GM12875 (cell line): ENCODE measurements around the gene YTHDC2.

Experiments used
- H3K4me3 ChIP-seq: one replicate; pipeline ENCODE4 v1.5.1; 2011; ENCODE audit warnings: low read depth, low read length, control low read depth
- TF ChIP-seq, protein P1 (sequence below): IDR thresholded peaks from 2 replicates; pipeline ENCODE4 v1.5.1; 2011; ENCODE audit warnings: low read depth, mild to moderate bottlenecking, control low read depth, inconsistent platforms, low read length, moderate library complexity, borderline replicate concordance; ENCODE audit not compliant: insufficient read depth

YTHDC2 gene

DNA sequence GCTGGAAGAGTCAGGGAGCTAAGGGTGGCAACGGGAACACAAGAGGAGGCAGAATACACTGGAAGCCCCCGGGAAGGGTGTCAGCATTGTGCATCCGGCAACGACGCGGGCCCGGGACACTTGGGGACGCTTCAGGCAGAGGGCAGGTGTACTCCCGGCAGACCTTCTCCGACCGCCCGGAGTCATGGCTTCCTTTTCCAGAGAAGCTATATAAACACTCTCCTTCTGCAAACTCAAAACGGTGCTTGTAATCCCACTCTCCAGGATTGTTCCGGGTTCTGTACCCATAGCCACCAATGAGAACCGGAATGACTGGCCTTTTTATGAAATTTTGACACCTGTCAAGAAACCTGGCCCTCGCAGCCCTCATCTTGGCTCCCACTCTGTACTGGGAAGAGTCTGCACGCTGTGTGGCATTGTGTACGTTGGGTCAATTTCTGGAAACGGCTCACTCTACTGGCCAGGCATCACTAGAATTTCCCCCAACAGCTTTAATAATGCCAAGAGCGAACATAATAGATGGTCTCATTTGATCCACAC is 24.8 kb upstream of the YTHDC2 start:
- peak overlapping the region; percentile 35 for H3K4me3 ChIP-seq
- TF ChIP-seq, protein P1, sequence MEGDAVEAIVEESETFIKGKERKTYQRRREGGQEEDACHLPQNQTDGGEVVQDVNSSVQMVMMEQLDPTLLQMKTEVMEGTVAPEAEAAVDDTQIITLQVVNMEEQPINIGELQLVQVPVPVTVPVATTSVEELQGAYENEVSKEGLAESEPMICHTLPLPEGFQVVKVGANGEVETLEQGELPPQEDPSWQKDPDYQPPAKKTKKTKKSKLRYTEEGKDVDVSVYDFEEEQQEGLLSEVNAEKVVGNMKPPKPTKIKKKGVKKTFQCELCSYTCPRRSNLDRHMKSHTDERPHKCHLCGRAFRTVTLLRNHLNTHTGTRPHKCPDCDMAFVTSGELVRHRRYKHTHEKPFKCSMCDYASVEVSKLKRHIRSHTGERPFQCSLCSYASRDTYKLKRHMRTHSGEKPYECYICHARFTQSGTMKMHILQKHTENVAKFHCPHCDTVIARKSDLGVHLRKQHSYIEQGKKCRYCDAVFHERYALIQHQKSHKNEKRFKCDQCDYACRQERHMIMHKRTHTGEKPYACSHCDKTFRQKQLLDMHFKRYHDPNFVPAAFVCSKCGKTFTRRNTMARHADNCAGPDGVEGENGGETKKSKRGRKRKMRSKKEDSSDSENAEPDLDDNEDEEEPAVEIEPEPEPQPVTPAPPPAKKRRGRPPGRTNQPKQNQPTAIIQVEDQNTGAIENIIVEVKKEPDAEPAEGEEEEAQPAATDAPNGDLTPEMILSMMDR: no peak

DNA sequence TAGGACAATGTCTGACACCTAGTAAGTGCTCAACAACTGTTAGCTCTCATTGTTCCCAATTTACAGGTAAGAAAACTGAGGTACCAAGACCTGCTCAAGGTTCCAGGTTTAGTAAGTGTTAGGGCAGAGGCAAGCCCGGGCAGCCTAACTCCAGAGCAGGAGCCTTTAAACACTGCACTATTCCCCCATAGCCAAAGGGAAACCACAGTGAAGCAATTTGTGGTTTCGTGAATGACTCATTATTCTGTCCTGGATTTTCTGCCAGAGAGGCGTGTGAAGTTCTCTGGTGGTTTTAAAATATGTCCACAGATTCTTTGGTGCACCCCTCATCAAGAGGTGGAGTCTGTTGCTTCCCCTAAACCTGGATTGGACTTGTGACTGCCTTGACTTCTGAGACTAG is 24.2 kb upstream of the YTHDC2 start:
- TF ChIP-seq, protein P1: no peak
- H3K4me3 ChIP-seq: no peak overlapping the region

DNA sequence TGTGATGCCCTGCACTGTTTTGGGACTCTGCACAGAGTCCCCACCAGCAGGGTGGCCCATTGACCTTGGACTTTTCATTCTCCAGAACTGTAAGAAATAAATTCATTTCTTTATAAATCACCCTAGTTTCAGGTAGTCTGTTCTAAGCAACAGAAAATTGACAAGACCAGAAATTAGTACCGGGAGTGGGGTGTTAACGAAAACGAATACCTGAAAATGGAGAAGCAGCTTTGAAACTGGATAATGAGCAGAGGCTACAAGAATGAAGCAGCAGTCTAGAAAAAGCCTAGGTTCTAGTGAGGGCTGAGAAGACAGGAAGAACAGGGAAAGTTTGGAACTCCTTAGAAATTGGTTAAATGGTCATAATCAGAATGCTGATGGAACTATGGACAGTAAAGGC is 23.2 kb upstream of the YTHDC2 start:
- TF ChIP-seq, protein P1: no peak
- H3K4me3 ChIP-seq: no peak overlapping the region

DNA sequence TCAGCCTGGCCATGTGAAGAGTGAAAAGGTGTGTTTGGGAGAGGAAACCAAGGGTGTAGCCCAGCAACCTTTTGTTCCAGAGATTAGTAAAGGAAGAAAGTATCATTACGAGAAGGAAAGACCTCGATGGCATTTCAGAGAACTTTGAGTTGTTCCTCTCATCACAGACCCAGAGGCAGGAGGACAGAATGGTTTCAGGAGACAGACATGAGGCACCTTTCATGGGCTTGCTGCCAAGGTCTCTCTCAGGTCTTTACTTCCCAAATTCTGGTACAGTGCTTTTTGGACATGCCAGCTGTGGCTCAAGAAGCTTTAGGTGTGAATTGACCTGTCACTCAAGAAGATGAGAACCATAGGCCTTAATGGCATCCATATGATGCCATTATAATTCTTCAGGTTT is 22.5 kb upstream of the YTHDC2 start:
- TF ChIP-seq, protein P1: no peak

DNA sequence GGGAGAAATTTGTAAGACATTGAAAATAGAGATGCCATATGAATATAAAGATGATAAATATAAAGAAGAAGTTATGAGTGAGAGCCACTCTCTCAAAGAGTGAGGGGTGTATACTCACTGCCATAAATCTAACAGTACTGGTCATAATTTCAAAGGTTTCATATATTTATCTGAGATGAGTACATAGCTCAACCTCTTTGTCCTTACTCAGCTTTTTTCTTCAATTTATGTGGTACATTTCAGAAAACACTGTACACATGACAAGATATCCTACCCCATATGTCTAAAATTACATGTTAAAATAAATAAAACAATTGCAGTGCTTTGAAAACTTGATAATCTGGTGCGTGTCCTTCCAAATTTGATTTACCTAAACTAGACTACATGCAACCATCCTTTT is 20.0 kb upstream of the YTHDC2 start:
- TF ChIP-seq, protein P1: no peak
- H3K4me3 ChIP-seq: no peak overlapping the region

More for the DNA sequence above, 22.5 kb upstream of the YTHDC2 start:
- H3K4me3 ChIP-seq: no peak overlapping the region

DNA sequence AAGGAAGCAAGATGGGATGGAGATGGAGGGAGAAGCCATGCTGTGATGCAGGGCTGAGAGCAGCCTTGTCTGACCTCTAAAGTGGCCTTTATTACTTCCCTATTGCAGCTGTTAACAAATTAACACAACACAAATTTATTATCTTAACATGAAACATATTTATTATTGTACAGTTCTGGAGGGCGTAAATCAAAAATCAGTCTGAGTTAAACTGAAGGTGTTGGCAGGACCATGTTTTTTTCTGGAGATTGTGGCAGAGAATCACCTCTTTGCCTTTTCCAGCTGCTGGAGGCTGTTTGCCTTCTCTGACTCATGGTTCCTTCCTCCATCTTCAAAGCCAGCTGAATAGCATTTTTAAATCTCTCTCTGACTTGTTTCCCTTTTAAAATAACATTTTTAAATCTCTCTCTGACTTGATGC is 18.1 kb upstream of the YTHDC2 start:
- TF ChIP-seq, protein P1: no peak
- no peak overlapping the region for H3K4me3 ChIP-seq

DNA sequence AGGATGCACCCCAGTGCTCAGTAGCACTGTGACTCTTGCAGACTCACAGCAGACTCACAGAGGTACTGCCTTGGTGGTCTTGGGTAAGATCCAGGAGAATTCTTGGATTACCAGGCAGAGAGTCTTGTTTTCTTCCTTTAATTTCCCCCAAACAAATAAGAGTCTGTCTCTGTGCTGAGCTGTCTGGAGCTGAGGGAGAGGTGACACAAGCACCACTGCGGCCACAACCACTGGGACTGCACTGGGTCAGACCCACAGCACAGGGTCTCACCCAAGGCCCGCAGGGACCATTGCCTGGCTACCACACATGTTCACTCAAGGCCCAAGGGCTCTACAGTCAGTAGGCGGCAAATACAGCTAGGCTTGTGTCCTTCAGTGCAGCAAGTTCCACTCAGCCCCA is 11.4 kb upstream of the YTHDC2 start:
- TF ChIP-seq, protein P1: no peak
- no peak overlapping the region for H3K4me3 ChIP-seq
